Measurements from ENCODE around the gene RAC2.

Gene RAC2

DNA sequence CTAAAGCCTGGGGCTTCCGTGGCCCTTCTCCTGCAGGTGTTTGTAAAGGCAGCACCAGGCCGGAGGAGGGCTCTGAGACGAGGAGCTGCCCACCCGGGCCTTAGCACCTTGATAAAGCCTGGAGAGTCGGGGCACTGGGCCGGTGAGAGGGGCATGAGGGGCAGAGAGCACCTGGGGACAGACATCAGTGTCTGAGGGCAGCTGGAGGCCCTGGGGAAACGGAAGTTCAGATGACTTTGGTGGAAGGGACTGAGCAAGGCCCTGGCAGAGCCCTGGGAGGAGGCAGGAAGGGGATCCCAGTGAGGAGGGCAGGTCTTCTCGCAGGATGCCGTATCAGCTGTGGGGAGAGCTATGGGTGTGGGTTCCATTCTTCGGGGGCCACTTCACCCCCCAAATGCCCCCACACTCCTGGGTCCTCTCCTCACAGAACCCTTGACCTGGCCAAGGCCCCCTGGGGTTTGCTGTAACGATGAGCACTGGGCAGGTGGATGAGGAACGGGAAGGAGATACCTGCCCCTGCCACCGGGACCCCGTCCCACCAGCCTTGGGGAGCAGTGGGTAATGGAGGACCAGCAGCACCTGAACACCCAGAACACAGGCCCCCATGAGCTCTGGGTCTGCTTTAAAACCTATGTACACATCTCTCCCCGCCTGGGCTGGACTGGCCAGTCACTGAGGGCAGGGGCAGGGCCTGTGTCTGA is 63.4 kb downstream of the RAC2 start:
- FAIRE-seq (no peak), DNase-seq (ENCODE audit: insufficient read length, low spot score) (no peak)
- TF ChIP-seq POLR2A (IDR thresholded peaks at IDR 0.05; ENCODE audit: low read depth, low read length): no peak

DNA sequence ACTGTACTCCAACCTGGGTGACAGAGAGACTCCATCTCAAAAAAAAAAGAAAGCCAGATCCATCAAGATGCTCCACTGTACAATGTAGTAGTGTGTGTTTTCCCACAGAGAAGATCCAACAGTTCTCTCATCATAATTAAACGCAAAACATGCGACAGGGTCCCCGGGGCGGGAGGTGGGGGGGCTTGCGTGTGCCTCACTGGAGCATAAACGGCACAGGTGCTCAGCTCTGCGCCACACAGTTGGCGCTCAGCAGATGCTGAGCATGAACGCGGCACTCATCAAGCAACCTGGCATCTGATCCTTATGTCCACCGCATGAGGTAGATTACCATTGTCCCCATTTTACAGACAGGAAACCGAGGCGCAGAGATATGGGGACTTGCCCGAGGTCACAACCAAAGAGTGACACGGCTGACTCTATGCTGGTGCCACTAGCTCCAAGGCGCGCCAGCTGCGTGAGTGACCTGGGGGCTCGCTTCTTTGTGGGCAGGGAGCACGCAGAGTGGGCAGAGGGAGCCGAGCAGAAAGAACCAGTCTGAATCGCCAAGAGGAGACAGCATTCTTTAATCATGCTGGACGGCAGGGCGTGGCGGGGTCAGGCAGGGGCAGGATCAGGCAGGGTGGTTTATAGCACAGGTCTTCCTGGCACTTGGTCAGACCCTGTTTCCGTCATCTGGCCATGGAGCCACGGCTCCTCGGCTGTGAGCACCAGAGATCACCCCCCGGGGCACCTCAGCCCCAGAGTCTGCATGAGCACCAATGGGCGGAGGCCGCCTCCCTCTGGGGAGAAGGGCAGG is 64.2 kb downstream of the RAC2 start:
- DNase-seq (ENCODE audit: insufficient read length, low spot score): no peak
- FAIRE-seq: no peak
- no peak for TF ChIP-seq POLR2A (IDR thresholded peaks at IDR 0.05; ENCODE audit: low read depth, low read length)

DNA sequence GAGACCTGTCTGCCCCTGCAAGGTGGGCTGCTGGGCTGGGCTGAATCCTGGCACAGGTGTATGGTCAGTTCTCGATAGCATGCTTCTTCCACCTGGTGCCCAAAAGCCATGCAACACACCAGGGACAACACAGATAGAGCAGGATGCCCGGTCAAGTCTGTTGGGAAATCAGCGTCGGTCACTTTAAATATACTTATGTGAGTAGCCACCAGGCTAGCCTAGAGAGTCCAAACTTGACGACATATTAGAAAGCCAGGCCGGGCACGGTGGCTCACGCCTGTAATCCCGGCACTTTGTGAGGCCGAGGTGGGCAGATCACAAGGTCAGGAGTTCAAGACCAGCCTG is 65.0 kb downstream of the RAC2 start:
- DNase-seq (ENCODE audit: insufficient read length, low spot score): no peak
- FAIRE-seq: no peak

DNA sequence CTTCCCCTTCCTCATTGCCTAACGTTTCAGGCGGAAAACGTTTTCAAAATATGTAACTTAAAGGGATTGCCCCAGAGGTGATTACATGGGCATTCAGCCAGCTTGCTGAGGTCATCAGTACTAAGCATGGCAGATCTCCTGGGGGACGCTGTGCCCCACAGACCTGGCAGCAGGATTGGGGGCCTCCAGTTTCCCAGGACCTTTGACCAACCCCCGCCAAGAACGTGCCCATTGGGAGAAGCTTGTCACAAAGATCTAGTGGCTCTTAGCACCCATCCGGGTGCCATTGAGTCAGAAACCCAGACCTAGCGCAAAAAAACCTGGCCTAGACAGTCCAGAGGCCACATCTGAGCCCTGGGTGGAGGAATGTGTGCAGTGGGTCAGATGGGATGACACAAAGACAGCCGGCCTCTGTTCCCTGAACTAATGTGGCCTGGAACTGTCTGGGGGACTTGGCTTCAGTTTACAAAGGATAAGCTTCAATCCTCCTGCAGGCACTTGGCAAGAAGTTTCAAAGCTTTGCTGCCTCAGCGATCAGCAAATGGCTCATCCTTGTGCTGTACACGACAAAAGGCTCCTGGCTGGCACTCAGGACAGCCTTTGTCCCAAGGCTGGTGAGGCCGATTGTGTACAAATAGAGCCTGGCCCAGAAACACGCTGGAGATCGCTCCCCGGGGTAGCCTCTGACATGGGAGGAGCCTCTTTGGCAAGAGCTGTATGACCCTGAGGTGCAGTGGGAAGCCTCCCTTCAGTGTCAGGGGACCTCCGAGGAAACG is 65.5 kb downstream of the RAC2 start:
- DNase-seq (ENCODE audit: insufficient read length, low spot score) (no peak), FAIRE-seq (no peak)
- TF ChIP-seq POLR2A (IDR thresholded peaks at IDR 0.05; ENCODE audit: low read depth, low read length): no peak

More for the DNA sequence above, 65.0 kb downstream of the RAC2 start:
- no peak for TF ChIP-seq POLR2A (IDR thresholded peaks at IDR 0.05; ENCODE audit: low read depth, low read length)

DNA sequence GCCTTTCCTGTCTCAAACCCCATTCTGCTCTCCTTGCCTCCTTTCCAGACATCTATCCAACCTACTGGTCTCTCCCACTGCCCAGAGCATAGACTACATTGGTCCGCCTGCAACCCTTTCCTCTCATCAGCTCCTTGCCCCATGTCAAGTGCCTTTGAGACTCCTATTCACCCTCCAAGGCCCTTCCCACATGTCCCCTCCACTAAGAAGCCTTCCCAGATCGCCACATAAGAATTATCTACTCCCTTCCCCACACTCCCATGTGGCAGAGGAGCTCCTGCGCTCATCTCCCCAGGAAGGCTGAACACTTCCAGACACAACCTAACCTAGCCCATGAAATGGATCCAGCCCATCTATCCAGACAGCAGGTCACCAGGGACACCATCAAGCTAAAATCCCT is 66.3 kb downstream of the RAC2 start:
- FAIRE-seq: no peak
- TF ChIP-seq POLR2A (IDR thresholded peaks at IDR 0.05; ENCODE audit: low read depth, low read length): no peak
- no peak for DNase-seq (ENCODE audit: insufficient read length, low spot score)

DNA sequence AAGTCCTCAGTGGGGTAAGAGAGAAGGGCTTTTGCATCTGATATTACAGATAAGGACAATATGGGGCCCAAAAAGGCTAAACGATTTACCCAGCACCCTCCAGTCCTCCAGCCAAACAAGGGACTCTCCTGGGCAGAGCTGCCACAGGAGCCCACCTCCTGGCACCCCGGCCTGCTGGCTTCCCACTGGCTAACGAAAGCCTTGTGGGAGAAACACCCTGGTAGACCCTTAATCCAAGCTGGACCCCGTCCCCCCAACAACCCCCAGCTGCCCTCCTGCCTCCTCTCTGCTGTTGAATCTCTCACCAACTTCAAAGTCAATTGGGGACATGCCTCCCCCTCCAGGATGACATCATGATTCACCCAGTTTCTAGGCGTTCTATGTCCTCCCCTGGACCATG is 66.8 kb downstream of the RAC2 start:
- FAIRE-seq (no peak), DNase-seq (ENCODE audit: insufficient read length, low spot score) (no peak)

DNA sequence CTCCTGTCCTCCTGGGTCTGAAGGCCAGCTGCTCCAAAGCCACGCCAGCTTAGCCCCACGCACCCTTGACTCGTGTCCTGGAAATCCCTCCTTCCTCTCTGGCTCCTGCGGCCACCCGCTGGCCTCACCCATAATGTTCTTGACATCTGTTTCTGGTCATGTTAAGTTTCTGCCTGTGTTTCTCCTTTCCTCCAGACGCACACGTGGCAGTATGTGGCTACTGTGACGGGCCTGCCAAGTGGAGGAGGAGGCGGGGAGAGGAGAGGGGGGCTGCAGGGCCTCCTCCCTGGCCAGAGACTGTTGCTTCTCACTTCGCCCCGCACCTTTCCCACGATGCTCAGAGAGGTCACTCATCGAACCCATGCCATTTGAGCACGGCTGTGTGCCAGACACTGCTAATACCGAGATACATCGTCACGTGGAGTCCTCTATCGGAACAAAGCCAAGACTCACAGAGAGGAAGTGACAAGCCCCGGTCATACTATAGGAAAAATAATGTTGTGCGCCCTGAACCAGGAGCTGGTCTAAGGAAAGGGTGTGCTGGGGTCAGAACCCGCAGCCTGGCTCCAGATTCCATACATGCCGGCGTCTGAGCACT is 67.5 kb downstream of the RAC2 start:
- no peak for TF ChIP-seq POLR2A (IDR thresholded peaks at IDR 0.05; ENCODE audit: low read depth, low read length)
- DNase-seq (ENCODE audit: insufficient read length, low spot score): no peak
- no peak for FAIRE-seq

More for the DNA sequence above, 66.8 kb downstream of the RAC2 start:
- TF ChIP-seq POLR2A (IDR thresholded peaks at IDR 0.05; ENCODE audit: low read depth, low read length): no peak

DNA sequence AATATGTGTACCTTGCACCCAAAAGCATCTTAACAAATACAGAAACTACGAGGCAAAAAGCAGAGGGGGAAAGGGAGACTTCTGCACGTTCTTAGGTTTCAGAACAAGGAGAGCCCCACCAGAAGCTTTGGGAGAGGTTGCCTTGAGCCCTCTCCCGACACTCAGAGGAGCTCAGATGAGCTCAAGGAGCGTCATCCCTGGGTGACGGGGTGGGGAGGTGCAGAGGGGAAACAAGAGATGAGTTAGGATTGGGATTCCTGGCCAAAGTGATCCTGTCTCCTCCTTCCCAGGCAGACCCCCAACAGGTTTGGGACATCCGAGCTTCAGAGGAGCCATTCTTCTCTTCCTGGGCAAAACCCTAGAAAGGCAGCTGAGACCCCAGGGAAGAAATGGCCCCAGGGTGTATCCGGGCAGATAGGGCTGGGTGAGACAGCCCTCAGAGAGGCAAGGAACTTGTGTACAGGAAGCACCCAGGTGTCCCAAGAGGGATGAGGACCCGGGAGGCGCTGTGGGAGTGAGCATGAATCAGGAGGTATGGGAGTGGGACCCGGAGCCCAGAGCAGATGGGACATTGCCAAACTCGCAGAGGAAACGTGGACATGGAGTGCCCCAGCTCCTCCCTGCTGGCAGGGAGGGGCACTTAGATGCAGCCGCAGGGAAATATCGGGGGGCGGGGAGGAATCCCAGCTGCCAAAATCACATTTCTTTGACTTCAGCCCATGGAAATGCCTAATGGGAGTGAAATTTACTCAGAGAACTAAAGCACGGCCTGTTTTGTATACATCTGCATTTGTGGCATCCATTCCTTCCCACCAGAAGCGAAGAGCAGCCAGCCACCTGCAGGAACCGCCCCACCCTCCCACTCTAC is 68.4 kb downstream of the RAC2 start:
- FAIRE-seq: no peak
- no peak for TF ChIP-seq POLR2A (IDR thresholded peaks at IDR 0.05; ENCODE audit: low read depth, low read length)
- no peak for DNase-seq (ENCODE audit: insufficient read length, low spot score)

Measured in H54 (cell line).